CD1c-positive myeloid dendritic cell (primary cell): ENCODE measurements around the gene DCN.
"Not testable (repeated sequence)": the region's sequence is repeated elsewhere in the genome, so short reads cannot be mapped to it uniquely, and the experiment has no call there.

Experiments used
- DNase-seq: peaks from one replicate; pipeline ENCODE4 v3.0.0-alpha.2; 2016; ENCODE audit errors: extremely low spot score

The DCN gene

GRCh38 chr12:91182636-91183455 lies at the start of gene DCN:
Gene DCN (minus strand): TSS chr12:91182817. CDS start chr12:91178552, 4,265 bp downstream.
- no peak for DNase-seq

- DNase-seq: no peak
Measured at GRCh38 chr12:91230841-91231240, 48.2 kb upstream of the DCN start.

GRCh38 chr12:91226951-91227350 lies 44.3 kb upstream of the DCN start:
- DNase-seq: no peak

- no peak for DNase-seq
Measured at GRCh38 chr12:91225316-91225715, 42.7 kb upstream of the DCN start.

- no peak for DNase-seq
Measured at GRCh38 chr12:91224401-91224800, 41.8 kb upstream of the DCN start.

- no peak for DNase-seq
Measured at GRCh38 chr12:91222746-91223145, 40.1 kb upstream of the DCN start.

GRCh38 chr12:91219919-91220318 lies 37.3 kb upstream of the DCN start:
- DNase-seq: no peak

- DNase-seq: no peak
Measured at GRCh38 chr12:91219511-91219910, 36.9 kb upstream of the DCN start.

GRCh38 chr12:91216871-91217270 lies 34.3 kb upstream of the DCN start:
- no peak for DNase-seq

GRCh38 chr12:91215940-91216454 lies 33.4 kb upstream of the DCN start:
- DNase-seq: no peak

- DNase-seq: no peak
Measured at GRCh38 chr12:91211866-91212265, 29.2 kb upstream of the DCN start.

- DNase-seq: no peak
Measured at GRCh38 chr12:91210618-91211017, 28.0 kb upstream of the DCN start.

- no peak for DNase-seq
Measured at GRCh38 chr12:91210144-91210543, 27.5 kb upstream of the DCN start.

GRCh38 chr12:91207301-91207700 lies 24.7 kb upstream of the DCN start:
- DNase-seq: not testable (repeated sequence)

- DNase-seq: no peak
Measured at GRCh38 chr12:91205811-91206210, 23.2 kb upstream of the DCN start.

- no peak for DNase-seq
Measured at GRCh38 chr12:91204421-91204820, 21.8 kb upstream of the DCN start.

- no peak for DNase-seq
Measured at GRCh38 chr12:91203610-91204009, 21.0 kb upstream of the DCN start.

GRCh38 chr12:91202390-91202789 lies 19.8 kb upstream of the DCN start:
- no peak for DNase-seq

GRCh38 chr12:91196436-91196835 lies 13.8 kb upstream of the DCN start:
- no peak for DNase-seq

- no peak for DNase-seq
Measured at GRCh38 chr12:91194500-91194899, 11.9 kb upstream of the DCN start.

GRCh38 chr12:91191513-91192111 lies 9.0 kb upstream of the DCN start:
- DNase-seq: no peak

- no peak for DNase-seq
Measured at GRCh38 chr12:91189516-91189915, 6.9 kb upstream of the DCN start.

GRCh38 chr12:91188778-91189177 lies 6.2 kb upstream of the DCN start:
- DNase-seq: no peak
